HG02759 (cell line): ENCODE data around the gene MEGF8.

Experiments used
- ATAC-seq: cut with Tn5 transposase; IDR thresholded peaks from one replicate; pipeline ENCODE4 v1.9.1; 2021; ENCODE audit warnings: mild to moderate bottlenecking, moderate library complexity; ENCODE audit not compliant: unreplicated experiment

The MEGF8 gene

DNA sequence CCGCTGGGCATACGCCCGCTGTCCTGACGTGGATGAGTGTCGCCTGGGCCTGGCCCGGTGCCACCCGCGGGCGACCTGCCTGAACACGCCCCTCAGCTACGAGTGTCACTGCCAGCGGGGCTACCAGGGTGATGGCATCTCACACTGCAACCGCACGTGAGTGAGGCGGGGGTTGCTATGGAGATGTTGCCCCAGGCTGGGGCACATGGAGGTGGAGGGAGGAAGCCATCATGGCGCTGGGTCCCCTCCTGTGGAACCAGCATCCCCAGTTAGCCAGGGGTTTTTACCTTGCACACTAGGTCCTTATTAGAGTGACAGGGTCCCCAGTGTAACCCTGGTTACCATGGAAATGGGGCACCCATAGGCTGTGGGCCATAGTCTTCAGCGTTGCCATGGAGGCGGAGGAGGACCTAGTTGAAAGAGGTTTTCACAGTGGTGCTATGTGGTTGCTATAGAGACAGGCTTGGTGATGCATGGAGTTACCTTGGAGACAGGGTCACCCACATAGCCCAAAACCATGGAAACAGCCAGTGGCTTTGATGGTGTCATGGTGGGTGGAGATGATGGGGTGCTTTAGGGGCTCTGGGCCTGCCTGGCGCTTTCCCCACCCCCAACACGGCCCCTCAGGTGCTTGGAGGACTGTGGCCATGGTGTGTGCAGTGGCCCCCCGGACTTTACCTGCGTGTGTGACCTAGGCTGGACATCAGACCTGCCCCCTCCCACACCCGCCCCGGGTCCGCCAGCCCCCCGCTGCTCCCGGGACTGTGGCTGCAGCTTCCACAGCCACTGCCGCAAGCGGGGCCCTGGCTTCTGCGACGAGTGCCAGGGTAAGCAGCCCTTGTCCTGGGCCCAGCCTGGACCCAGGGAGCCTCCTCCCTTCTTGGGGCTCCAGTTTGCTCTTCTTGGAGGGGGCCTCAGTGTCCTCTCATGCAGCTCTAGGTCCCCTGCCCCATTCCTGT, 27.1 kb downstream of the MEGF8 start:
- no peak for ATAC-seq

- ATAC-seq, result no peak
Measured at GRCh38 chr19:42353341-42354015, 28.0 kb downstream of the MEGF8 start.

DNA sequence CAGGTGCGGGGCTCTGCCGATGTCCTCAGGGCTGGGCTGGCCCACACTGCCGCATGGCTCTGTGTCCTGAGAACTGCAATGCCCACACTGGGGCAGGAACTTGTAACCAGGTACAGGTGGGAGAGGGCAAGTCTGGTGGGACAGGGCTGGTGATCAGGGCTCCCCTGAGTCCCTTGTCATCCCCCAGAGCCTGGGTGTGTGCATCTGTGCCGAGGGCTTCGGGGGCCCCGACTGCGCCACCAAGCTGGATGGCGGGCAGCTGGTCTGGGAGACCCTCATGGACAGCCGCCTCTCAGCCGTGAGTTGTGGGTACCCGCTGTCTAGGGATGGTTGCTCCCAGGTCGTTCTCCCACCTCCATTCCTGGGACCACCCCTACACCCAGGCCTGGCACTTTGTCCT, 30.5 kb downstream of the MEGF8 start:
- ATAC-seq, result no peak

DNA sequence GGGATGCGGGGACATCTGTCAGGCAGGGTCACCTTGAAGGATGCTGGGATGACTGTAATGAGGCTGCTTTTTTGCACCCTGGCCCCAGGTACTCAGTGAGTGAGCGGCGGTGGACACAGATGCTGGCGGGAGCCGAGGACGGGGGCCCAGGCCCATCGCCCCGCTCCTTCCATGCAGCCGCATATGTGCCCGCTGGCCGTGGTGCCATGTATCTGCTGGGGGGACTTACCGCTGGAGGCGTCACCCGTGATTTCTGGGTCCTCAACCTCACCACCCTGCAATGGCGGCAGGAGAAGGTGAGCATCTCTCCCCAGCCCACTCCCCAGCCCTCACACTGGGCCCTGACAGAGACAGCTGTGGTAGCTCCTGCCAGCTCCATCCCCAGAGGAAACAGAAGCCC, 31.3 kb downstream of the MEGF8 start:
- no peak for ATAC-seq

DNA sequence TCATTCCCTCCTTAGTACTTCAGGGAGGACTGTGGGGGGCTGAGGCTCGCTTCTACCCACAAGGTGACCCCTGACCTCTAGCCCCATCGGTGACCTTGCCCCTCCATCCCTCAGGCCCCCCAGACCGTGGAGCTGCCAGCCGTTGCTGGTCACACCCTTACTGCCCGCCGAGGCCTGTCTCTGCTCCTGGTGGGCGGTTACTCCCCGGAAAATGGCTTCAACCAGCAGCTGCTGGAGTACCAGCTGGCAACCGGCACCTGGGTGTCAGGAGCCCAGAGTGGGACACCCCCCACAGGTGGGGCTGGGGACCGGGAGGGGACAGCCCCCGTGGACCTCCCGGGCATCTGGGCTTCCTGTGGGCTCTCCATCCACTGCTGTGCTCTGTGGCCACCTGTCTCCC, 31.9 kb downstream of the MEGF8 start:
- no peak for ATAC-seq

GRCh38 chr19:42360787-42361544, 35.5 kb downstream of the MEGF8 start:
- ATAC-seq, result no peak

DNA sequence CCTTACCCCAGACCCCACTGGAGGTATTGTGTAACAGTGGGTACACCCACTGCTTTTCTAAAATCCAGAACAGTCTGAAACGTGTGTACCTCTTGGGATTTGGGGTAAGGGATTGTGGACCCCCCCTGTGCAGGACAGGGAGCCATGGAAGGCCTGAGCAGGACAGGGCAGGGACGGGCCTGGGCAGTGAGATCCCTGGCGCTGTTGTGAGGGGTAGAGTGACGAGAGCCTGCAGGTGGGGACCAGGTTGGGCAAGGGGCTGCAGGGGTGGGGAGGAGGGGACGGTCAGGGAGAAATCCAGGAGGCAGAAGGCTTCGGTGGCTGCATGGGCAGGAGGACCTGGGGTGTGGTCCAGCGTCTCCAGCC, 36.1 kb downstream of the MEGF8 start:
- no peak for ATAC-seq

DNA sequence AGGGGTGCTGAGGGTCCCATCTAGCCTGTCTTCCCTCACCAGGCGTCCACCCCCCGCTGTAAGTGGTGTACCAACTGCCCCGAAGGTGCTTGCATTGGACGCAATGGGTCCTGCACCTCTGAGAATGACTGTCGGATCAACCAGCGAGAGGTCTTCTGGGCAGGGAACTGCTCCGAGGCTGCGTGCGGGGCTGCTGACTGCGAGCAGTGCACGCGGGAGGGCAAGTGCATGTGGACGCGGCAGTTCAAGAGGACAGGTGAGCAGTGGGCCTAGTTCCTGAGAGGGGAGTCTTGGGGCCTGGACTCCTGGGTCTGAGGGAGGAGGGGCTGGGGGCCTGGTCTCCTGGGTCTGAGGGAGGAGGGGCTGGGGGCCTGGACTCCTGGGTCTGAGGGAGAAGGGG, 36.9 kb downstream of the MEGF8 start:
- no peak for ATAC-seq

GRCh38 chr19:42362891-42363440, 37.5 kb downstream of the MEGF8 start:
- ATAC-seq, result no peak

GRCh38 chr19:42363614-42364346, 38.3 kb downstream of the MEGF8 start:
- no peak for ATAC-seq

- ATAC-seq, result no peak
Measured at GRCh38 chr19:42366673-42367072, 41.2 kb downstream of the MEGF8 start.

DNA sequence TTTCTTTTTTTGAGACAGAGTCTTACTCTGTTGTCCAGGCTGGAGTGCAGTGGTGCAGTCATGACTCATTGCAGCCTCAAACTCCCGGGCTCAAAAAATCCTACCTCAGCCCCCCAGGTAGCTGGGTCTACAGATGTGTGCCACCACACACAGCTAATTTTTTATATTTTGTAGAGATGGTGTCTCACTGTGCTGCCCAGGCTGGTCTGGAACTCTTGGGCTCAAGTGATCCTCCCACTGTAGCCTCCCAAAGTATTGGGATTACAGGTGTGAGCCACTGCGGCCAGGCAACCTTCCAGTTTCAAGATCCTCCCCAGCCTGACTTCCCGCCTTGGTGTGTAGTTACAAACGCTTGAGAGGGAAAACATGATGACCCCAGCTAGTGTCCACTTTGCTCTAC, 42.5 kb downstream of the MEGF8 start:
- no peak for ATAC-seq

- no peak for ATAC-seq
Measured at GRCh38 chr19:42368360-42368759, 42.9 kb downstream of the MEGF8 start.

DNA sequence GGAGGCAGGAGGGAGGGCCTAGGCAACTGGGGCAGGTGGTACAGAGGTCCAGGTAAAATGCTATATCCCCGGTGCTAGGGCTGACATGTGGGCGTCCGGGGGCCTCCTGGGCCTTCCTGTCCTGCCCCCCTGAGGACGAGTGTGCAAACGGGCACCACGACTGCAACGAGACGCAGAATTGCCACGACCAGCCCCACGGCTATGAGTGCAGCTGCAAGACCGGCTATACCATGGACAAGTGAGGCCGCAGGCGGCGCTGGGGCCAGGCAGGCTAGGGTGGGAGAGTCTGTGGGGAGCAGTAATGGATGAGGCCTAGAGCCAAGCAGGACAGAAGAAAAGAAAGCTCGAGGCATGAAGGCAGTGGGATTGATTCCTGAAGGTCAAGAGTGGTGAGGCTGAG, 43.3 kb downstream of the MEGF8 start:
- ATAC-seq, result no peak

GRCh38 chr19:42369433-42370067, 44.1 kb downstream of the MEGF8 start:
- no peak for ATAC-seq

GRCh38 chr19:42370068-42370520, 44.7 kb downstream of the MEGF8 start:
- no peak for ATAC-seq

GRCh38 chr19:42370626-42371175, 45.3 kb downstream of the MEGF8 start:
- ATAC-seq, result no peak

DNA sequence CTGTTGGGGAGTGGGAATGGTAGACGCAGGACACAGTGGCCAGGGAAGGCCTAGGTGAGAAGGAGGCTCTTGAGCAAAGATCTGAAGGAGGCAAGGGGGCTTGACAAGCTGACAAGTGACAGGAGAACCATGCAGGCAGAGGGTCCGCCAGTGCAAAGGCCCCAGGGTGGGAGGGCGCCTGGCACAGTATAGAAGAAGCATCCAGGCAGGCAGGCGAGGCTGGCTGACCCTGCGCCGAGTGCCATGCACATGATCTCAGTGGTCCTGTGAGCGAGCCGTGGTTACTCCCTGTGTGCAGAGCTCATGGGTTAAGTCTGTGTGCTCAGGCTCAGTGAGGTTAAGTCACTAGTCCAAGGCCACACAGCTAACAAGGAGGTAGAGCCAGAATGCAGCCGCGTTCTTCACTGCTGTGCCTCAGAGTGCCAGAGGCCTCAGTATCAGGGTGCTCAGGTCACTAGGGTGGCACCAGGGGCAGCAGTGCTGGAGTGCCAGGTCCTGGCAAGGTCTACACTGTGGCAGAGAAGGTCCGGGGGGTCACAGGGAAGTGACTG, 49.5 kb downstream of the MEGF8 start:
- no peak for ATAC-seq

GRCh38 chr19:42375415-42376176, 50.2 kb downstream of the MEGF8 start:
- no peak for ATAC-seq
